ENCODE measurements around the gene ITGBL1. TPM values are rescaled to one million over a fixed set of nuclear protein-coding genes. Genes with fewer than 3 reads are reported as not detected.

The ITGBL1 gene
- total and polyA plus RNA-seq, 9 donors, result 0.45 to 9.3 (median 1.8) TPM

- no peaks in the 10 kb centered on the region for H3K27me3 ChIP-seq
- whole genome bisulfite sequencing, 3 donors, result 53 to 54% (median 54%) methylated on average over 2 of the region's 2 CpGs
- no peaks in the 10 kb centered on the region for H3K36me3 ChIP-seq
- no peak for DNase-seq
- intact Hi-C loops (cut with DNase I), result no loop called here
- H3K4me3 ChIP-seq, result no peak overlapping the region
- H3K9me3 ChIP-seq, result no peaks in the 10 kb centered on the region
- TF ChIP-seq CTCF (IDR thresholded peaks at IDR 0.05) (no peak), EP300 (IDR thresholded peaks at IDR 0.05) (no peak), POLR2A (IDR thresholded peaks at IDR 0.05) (no peak)
- no peak overlapping the region for H3K27ac ChIP-seq
- no peaks in the 10 kb centered on the region for H3K4me1 ChIP-seq (ENCODE audit: insufficient read depth)
Measured at GRCh38 chr13:101502618-101503017, 50.1 kb downstream of the ITGBL1 start.

GRCh38 chr13:101511161-101511560 is 58.7 kb downstream of the ITGBL1 start:
- H3K27ac ChIP-seq, result no peak overlapping the region
- H3K9me3 ChIP-seq, result no peaks in the 10 kb centered on the region
- TF ChIP-seq EP300 (IDR thresholded peaks at IDR 0.05) (no peak), POLR2A (IDR thresholded peaks at IDR 0.05) (no peak), CTCF (IDR thresholded peaks at IDR 0.05) (no peak)
- no peaks in the 10 kb centered on the region for H3K27me3 ChIP-seq
- intact Hi-C loops (cut with DNase I), result no loop called here
- no peak for DNase-seq
- no peaks in the 10 kb centered on the region for H3K36me3 ChIP-seq
- H3K4me1 ChIP-seq (ENCODE audit: insufficient read depth), result no peaks in the 10 kb centered on the region
- H3K4me3 ChIP-seq, result no peak overlapping the region

- TF ChIP-seq POLR2A (IDR thresholded peaks at IDR 0.05), result no peak
- no peak for TF ChIP-seq EP300 (IDR thresholded peaks at IDR 0.05)
- TF ChIP-seq CTCF (IDR thresholded peaks at IDR 0.05), result no peak
- Histone ChIP-seq H3K27ac (no peak overlapping the region), H3K4me3 (no peak overlapping the region), H3K27me3 (no peaks in the 10 kb centered on the region), H3K36me3 (no peaks in the 10 kb centered on the region), H3K4me1 (ENCODE audit: insufficient read depth) (no peaks in the 10 kb centered on the region), H3K9me3 (no peaks in the 10 kb centered on the region)
- no peak for DNase-seq
- intact Hi-C loops (cut with DNase I), result no loop called here
- WGBS, 3 donors, result 82 to 88% (median 83%) methylated on average over 2 of the region's 2 CpGs
Measured at GRCh38 chr13:101511766-101512165, 59.3 kb downstream of the ITGBL1 start.

GRCh38 chr13:101512650-101513049 is 60.2 kb downstream of the ITGBL1 start:
- Histone ChIP-seq H3K36me3 (no peaks in the 10 kb centered on the region), H3K9me3 (no peaks in the 10 kb centered on the region), H3K4me3 (no peak overlapping the region), H3K4me1 (ENCODE audit: insufficient read depth) (no peaks in the 10 kb centered on the region), H3K27me3 (no peaks in the 10 kb centered on the region), H3K27ac (no peak overlapping the region)
- 0 to 3% (median 1%) methylated on average over 1 of the region's 1 CpG for WGBS, 3 donors
- no peak for DNase-seq
- no peak for TF ChIP-seq EP300 (IDR thresholded peaks at IDR 0.05)
- TF ChIP-seq POLR2A (IDR thresholded peaks at IDR 0.05), result no peak
- no peak for TF ChIP-seq CTCF (IDR thresholded peaks at IDR 0.05)
- intact Hi-C loops (cut with DNase I), result no loop called here

GRCh38 chr13:101514100-101514499 is 61.6 kb downstream of the ITGBL1 start:
- TF ChIP-seq EP300 (IDR thresholded peaks at IDR 0.05) (no peak), POLR2A (IDR thresholded peaks at IDR 0.05) (no peak), CTCF (IDR thresholded peaks at IDR 0.05) (no peak)
- Histone ChIP-seq H3K36me3 (no peaks in the 10 kb centered on the region), H3K4me1 (ENCODE audit: insufficient read depth) (no peaks in the 10 kb centered on the region), H3K4me3 (no peak overlapping the region), H3K9me3 (no peaks in the 10 kb centered on the region), H3K27ac (no peak overlapping the region), H3K27me3 (no peaks in the 10 kb centered on the region)
- intact Hi-C loops (cut with DNase I), result no loop called here
- DNase-seq, result no peak
- WGBS, 3 donors, result 35 to 58% (median 53%) methylated on average over 1 of the region's 1 CpG

All from ovary (tissue), 9 donors.